Panc1 (cell line): ENCODE measurements around the gene PFDN4. TPM values are rescaled to one million over a fixed set of nuclear protein-coding genes. Genes with fewer than 3 reads are reported as not detected.

Experiments
- ATAC-seq: fragments of 200-7000 bp; cut with Tn5 transposase; 2 replicates; pipeline ENCODE4 v1.9.1; 2020; ENCODE audit warnings: mild to moderate bottlenecking, moderate library complexity
- BruUV-seq: library from RNA; stranded (reverse); fragments of 400-500 nt; replicated peaks from 2 replicates; lab custom pipeline; 2021; lab: Mats Ljungman, UMichigan
- CTCF ChIA-PET: fragments of 300-600 bp; sonication (Branson Sonifier 250); formaldehyde crosslinking; loops from one replicate; lab custom pipeline; 2022; ENCODE audit warnings: antibody characterized with exemption; lab: Charles Lee
- POLR2A ChIA-PET: fragments of 300-600 bp; sonication (Branson Sonifier 250); formaldehyde crosslinking; loops from one replicate; lab custom pipeline; 2022; ENCODE audit warnings: antibody characterized with exemption; lab: Charles Lee
- DNase-seq: peaks from one replicate; pipeline ENCODE4 v3.0.0-alpha.2; 2010; ENCODE audit warnings: low read depth, low spot score
- H3K27ac ChIP-seq: 2 replicates; pipeline ENCODE4 v1.5.1; 2011; ENCODE audit warnings: mild to moderate bottlenecking, low read length, inconsistent platforms
- H3K27me3 ChIP-seq: fragments of 200-500 bp; sonication (Bioruptor generic); 2 replicates; pipeline ENCODE4 v1.6.0; 2014; ENCODE audit warnings: low read length, inconsistent platforms; ENCODE audit not compliant: control insufficient read depth, insufficient read depth
- H3K36me3 ChIP-seq: fragments of 200-500 bp; sonication (Bioruptor generic); 2 replicates; pipeline ENCODE4 v1.5.1; 2014; ENCODE audit warnings: inconsistent platforms, mild to moderate bottlenecking, low read length, moderate library complexity; ENCODE audit not compliant: control insufficient read depth, insufficient read depth
- H3K4me1 ChIP-seq: 2 replicates; pipeline ENCODE4 v1.5.1; 2011; ENCODE audit warnings: inconsistent platforms, mild to moderate bottlenecking, low read length, moderate library complexity; ENCODE audit not compliant: control insufficient read depth, insufficient read depth
- H3K4me3 ChIP-seq, 2 experiments: 2 replicates each; pipeline ENCODE4 v1.5.1; 2011 to 2012; ENCODE audit warnings: low read depth in 2 of 2, low read length in 2 of 2, mild to moderate bottlenecking in 2 of 2, inconsistent platforms in 1 of 2, moderate library complexity in 1 of 2
- H3K9me3 ChIP-seq: fragments of 200-500 bp; sonication (Bioruptor generic); 2 replicates; pipeline ENCODE4 v1.5.1; 2014; ENCODE audit warnings: low read depth, mild to moderate bottlenecking, inconsistent platforms, low read length, moderate library complexity; ENCODE audit not compliant: control insufficient read depth, insufficient read depth
- POLR2AphosphoS5 ChIP-seq: IDR thresholded peaks from 2 replicates; pipeline ENCODE4 v1.6.1; 2012; ENCODE audit warnings: mild to moderate bottlenecking, low read depth, low read length, moderate library complexity
- SIN3A ChIP-seq: IDR thresholded peaks from 2 replicates; pipeline ENCODE4 v1.6.1; 2012; ENCODE audit warnings: low read depth, mild to moderate bottlenecking, low read length, moderate library complexity, borderline replicate concordance; ENCODE audit not compliant: insufficient read depth
- TCF7L2 ChIP-seq: IDR thresholded peaks from 2 replicates; pipeline ENCODE4 v1.6.1; 2011; ENCODE audit warnings: mild to moderate bottlenecking, low read depth, low read length, inconsistent platforms
- in situ Hi-C: cut with HindIII; loops from 2 replicates; pipeline ENCODE4 v1.10.0; 2016; ENCODE audit warnings: low sequenced_read_pairs, low pct_unique_long_range_greater_than_20kb
- intact Hi-C: fragments of 100-400 bp; cut with micrococcal nuclease; formaldehyde crosslinking; loops from one replicate; pipeline ENCODE4 v1.10.0; 2022; ENCODE audit not compliant: unreplicated experiment
- total RNA-seq: library from RNA; stranded (reverse); gene quantifications from one replicate; pipeline ENCODE4 v1.2.1, GENCODE V29; 2021; ENCODE audit not compliant: unreplicated experiment
- TF ChIP-seq, protein P1 (sequence below): fragments of 450-650 bp; IDR thresholded peaks from 2 replicates; pipeline ENCODE4 v1.5.1; 2017; ENCODE audit warnings: mild to moderate bottlenecking
- TF ChIP-seq, protein P2 (sequence below), 2 experiments: IDR thresholded peaks; 2 replicates each; pipeline ENCODE4 v1.6.1; 2011 to 2012; ENCODE audit warnings: low read depth in 2 of 2, control low read depth in 1 of 2, low read length in 1 of 2, mild to moderate bottlenecking in 1 of 2, moderate library complexity in 1 of 2; ENCODE audit not compliant: insufficient read depth in 1 of 2

PFDN4 gene
- total RNA-seq, 1 experiment from 2014 or later, result 48.2 TPM

DNA sequence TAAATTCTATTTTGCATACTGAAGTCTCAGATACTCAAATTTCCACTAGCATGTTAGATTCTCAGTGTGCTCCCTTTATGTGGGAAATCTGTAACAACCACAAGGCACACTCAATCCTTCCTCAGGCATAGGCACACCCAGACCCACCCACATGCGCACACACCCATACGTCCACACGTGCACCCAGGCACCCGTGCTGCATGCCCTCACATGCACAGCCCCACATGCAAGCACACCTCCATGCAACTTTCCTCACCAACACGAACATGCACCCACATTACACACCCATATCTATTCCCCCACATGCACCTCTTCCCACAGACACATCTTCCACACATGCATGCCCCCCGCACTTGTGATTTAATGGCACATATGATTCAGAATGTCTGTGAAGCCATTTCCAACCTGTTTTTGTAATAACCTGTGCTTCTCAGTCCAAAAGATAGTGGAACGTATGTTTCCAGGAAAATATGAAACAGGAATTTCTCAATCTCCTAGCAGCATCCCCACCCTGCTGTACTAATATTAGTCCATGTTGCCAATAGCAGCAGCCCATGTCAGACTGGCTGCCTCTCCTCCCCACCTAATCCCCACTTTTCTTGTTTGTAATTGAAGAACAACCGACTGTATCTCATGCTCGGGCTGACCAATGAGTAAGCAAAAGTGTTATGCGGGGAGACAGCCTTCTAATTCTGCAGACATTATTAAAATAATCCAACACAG lies 22.8 kb upstream of the PFDN4 start:
- BruUV-seq, result no TSS peak
- no peak for DNase-seq
- no peaks in the 10 kb centered on the region for H3K36me3 ChIP-seq

DNA sequence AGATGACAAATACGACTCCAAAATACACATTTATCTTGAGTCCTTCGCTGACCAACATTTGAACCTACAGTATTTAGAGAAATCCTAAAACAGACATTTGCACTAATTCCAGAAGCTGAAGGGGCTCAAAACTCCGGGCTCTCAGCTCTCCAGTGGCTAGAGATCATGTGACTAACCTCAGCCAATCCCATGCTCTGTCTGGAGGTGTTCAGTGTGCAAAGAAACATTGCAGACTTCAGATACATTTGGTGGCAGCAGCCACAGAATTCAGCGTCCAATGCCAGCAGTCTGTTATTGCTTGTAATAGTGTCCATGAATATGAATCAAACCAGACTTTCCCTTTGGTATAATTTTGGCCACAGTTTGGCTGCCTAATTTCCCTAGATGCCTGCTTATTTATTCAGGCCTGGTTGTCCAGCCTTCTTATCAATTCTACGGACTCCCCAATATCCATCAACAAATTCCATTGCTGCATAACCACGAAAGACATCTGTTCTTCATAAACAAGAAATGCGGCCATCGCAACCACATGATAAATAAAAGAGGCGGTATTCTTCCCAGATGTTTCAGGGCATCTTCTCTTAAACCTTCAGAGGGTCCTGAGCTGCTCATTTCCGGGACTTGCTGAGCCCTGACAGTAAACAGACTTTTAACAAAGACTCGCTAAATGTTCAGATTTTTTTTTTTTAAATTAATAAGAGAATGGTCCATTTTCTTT lies 19.6 kb upstream of the PFDN4 start:
- intact Hi-C loops (no loop called here), in situ Hi-C loops (no loop called here)
- ATAC-seq (no peak), DNase-seq (no peak)
- Histone ChIP-seq H3K27me3 (no peaks in the 10 kb centered on the region; the same call in 1 of the 2 replicates), H3K36me3 (no peaks in the 10 kb centered on the region), H3K9me3 (no peaks in the 10 kb centered on the region), H3K4me1 (no peaks in the 10 kb centered on the region), H3K4me3 (no peak overlapping the region), H3K27ac (no peak overlapping the region)
- no peak for TF ChIP-seq SIN3A
- no TSS peak for BruUV-seq
- POLR2A ChIA-PET, result interaction anchor here (0.6 kb wide), 1 partner anchor 449 kb away, joined by 10 read pairs; no protein-coding TSS in a partner anchor
- CTCF ChIA-PET, result interaction anchor here (0.6 kb wide), 2 partner anchors 222 to 1179 kb away, joined by 3 read pairs; no protein-coding TSS in a partner anchor

More for the DNA sequence above, 22.8 kb upstream of the PFDN4 start:
- TF ChIP-seq TCF7L2 (no peak), SIN3A (no peak), POLR2AphosphoS5 (no peak)
- TF ChIP-seq, protein P1, sequence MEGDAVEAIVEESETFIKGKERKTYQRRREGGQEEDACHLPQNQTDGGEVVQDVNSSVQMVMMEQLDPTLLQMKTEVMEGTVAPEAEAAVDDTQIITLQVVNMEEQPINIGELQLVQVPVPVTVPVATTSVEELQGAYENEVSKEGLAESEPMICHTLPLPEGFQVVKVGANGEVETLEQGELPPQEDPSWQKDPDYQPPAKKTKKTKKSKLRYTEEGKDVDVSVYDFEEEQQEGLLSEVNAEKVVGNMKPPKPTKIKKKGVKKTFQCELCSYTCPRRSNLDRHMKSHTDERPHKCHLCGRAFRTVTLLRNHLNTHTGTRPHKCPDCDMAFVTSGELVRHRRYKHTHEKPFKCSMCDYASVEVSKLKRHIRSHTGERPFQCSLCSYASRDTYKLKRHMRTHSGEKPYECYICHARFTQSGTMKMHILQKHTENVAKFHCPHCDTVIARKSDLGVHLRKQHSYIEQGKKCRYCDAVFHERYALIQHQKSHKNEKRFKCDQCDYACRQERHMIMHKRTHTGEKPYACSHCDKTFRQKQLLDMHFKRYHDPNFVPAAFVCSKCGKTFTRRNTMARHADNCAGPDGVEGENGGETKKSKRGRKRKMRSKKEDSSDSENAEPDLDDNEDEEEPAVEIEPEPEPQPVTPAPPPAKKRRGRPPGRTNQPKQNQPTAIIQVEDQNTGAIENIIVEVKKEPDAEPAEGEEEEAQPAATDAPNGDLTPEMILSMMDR, result no peak
- TF ChIP-seq, protein P2, sequence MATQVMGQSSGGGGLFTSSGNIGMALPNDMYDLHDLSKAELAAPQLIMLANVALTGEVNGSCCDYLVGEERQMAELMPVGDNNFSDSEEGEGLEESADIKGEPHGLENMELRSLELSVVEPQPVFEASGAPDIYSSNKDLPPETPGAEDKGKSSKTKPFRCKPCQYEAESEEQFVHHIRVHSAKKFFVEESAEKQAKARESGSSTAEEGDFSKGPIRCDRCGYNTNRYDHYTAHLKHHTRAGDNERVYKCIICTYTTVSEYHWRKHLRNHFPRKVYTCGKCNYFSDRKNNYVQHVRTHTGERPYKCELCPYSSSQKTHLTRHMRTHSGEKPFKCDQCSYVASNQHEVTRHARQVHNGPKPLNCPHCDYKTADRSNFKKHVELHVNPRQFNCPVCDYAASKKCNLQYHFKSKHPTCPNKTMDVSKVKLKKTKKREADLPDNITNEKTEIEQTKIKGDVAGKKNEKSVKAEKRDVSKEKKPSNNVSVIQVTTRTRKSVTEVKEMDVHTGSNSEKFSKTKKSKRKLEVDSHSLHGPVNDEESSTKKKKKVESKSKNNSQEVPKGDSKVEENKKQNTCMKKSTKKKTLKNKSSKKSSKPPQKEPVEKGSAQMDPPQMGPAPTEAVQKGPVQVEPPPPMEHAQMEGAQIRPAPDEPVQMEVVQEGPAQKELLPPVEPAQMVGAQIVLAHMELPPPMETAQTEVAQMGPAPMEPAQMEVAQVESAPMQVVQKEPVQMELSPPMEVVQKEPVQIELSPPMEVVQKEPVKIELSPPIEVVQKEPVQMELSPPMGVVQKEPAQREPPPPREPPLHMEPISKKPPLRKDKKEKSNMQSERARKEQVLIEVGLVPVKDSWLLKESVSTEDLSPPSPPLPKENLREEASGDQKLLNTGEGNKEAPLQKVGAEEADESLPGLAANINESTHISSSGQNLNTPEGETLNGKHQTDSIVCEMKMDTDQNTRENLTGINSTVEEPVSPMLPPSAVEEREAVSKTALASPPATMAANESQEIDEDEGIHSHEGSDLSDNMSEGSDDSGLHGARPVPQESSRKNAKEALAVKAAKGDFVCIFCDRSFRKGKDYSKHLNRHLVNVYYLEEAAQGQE (IDR thresholded peaks at IDR 0.05; ENCODE audit: insufficient read depth in 1 of 2, low read depth in 2 of 2, low read length in 1 of 2), result no peak
- peaks cover 3% of the 10 kb centered on the region; the same call in 1 of the 2 replicates for H3K27me3 ChIP-seq
- no peaks in the 10 kb centered on the region for H3K4me1 ChIP-seq
- CTCF ChIA-PET, result no interaction called here
- in situ Hi-C loops, result no loop called here
- no peak for ATAC-seq
- POLR2A ChIA-PET, result no interaction called here
- intact Hi-C loops, result no loop called here
- no peak overlapping the region for H3K27ac ChIP-seq
- H3K4me3 ChIP-seq, result no peak overlapping the region
- H3K9me3 ChIP-seq, result no peaks in the 10 kb centered on the region

DNA sequence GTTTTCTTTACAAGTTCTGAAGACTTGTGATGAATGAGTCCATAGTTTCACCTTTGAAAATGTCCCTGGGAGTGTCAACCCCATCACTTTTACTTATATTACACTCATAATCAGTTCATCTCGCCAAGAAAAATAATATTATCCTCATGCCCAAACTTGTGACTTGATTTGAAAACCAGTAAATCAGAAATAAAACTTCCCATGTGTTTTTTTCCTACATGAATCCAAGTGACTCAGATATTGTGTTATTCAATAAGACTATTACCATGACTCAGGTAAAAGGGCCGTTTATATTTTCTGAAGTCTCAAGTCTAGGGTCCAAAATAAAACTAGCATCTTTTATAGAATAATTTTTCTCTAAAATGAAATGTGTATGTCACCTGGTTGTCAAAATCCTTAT lies 18.3 kb upstream of the PFDN4 start:
- intact Hi-C loops, result no loop called here
- no peak overlapping the region for H3K4me3 ChIP-seq
- H3K9me3 ChIP-seq, result no peaks in the 10 kb centered on the region
- no peak for TF ChIP-seq TCF7L2
- no peak for TF ChIP-seq SIN3A
- no peak for TF ChIP-seq POLR2AphosphoS5
- TF ChIP-seq, protein P2 (IDR thresholded peaks at IDR 0.05; ENCODE audit: insufficient read depth in 1 of 2, low read depth in 2 of 2, low read length in 1 of 2), result no peak
- TF ChIP-seq, protein P1, result no peak
- no peak overlapping the region for H3K27ac ChIP-seq
- no peak for ATAC-seq
- POLR2A ChIA-PET, result no interaction called here
- H3K36me3 ChIP-seq, result no peaks in the 10 kb centered on the region
- H3K27me3 ChIP-seq, result no peaks in the 10 kb centered on the region
- in situ Hi-C loops, result no loop called here
- BruUV-seq, result no TSS peak
- no peak for DNase-seq
- CTCF ChIA-PET, result no interaction called here
- peaks cover 2% of the 10 kb centered on the region; the same call in 1 of the 2 replicates for H3K4me1 ChIP-seq
